Cerebellar cortex (tissue), 1 donor: ENCODE measurements around the gene APBA2.

Experiments used
- DNase-seq: peaks from one replicate; pipeline ENCODE4 v3.0.0-alpha.2; 2015; ENCODE audit warnings: low spot score

Gene APBA2

GRCh38 chr15:29102911-29103823 is 217.4 kb downstream of the APBA2 start:
- no peak for DNase-seq

- DNase-seq, result peak; percentile 71
Measured at GRCh38 chr15:29103824-29104565, 218.2 kb downstream of the APBA2 start.

GRCh38 chr15:29104566-29104880 is 218.7 kb downstream of the APBA2 start:
- DNase-seq, result no peak

GRCh38 chr15:29105151-29105854 is 219.5 kb downstream of the APBA2 start:
- no peak for DNase-seq

GRCh38 chr15:29106116-29106515 is 220.3 kb downstream of the APBA2 start:
- DNase-seq, result no peak

GRCh38 chr15:29106551-29107290 is 220.9 kb downstream of the APBA2 start:
- no peak for DNase-seq

- DNase-seq, result no peak
Measured at GRCh38 chr15:29107291-29107890, 221.6 kb downstream of the APBA2 start.

DNA sequence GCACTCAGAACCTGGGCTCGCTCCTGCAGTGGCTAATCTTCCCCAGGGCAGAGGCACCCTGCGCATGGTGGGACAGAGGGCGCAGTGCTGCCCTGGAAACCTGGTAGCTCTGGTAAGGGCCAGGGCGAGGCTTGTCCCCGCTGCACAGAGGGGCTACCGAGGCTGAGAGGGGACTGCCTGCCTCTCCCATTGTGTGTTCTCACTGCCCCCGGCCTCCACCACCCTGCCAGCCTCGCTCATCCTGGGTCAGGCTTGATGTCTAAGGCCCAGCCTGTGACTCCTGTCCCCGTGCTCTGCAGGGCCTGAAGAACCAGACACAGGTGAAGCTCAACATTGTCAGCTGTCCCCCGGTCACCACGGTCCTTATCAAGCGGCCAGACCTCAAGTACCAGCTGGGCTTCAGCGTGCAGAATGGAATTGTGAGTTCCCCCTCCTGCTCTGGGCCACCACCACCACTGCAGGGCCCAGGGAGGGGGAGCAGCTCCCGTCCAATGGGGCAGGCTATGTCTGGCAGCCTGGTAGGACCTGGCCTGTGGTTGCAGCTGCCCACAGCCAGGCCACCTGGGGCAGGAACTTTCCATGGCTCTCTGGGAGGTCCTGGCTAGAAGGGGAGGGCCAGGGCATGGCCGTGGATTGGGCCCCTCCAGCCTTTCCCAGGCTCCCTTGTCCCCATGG is 222.3 kb downstream of the APBA2 start:
- no peak for DNase-seq

- DNase-seq, result no peak
Measured at GRCh38 chr15:29109762-29110161, 224.0 kb downstream of the APBA2 start.

- no peak for DNase-seq
Measured at GRCh38 chr15:29110176-29110575, 224.4 kb downstream of the APBA2 start.

- no peak for DNase-seq
Measured at GRCh38 chr15:29110733-29111132, 225.0 kb downstream of the APBA2 start.

DNA sequence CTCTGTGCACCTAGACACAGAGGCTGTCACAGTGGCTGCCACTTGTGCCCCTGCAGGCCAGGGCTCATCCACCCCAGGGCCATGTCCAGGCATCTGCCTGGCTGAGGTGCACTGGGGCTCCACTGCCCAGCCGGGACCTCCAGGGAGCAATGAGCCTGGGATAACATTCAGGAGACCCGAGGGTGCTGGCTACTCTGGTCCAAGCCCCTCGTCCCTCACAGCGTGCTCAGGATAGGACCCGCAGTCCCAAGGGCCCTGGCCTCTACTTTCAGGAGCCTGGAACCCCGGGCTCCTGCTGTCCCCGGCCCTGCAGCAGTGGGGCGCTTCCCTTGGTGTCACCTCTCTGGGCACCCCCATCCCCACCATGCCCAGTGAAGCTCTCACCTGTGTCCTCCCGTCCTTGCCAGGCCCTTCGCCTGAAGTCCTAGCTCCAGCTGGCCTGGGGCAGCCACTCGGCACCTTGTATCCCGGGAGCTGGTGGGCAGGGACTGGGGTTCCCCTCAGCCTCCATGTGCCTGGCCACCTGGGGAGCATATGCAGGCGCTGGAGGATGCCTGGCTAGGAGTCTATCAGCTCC is 226.0 kb downstream of the APBA2 start:
- DNase-seq, result no peak

DNA sequence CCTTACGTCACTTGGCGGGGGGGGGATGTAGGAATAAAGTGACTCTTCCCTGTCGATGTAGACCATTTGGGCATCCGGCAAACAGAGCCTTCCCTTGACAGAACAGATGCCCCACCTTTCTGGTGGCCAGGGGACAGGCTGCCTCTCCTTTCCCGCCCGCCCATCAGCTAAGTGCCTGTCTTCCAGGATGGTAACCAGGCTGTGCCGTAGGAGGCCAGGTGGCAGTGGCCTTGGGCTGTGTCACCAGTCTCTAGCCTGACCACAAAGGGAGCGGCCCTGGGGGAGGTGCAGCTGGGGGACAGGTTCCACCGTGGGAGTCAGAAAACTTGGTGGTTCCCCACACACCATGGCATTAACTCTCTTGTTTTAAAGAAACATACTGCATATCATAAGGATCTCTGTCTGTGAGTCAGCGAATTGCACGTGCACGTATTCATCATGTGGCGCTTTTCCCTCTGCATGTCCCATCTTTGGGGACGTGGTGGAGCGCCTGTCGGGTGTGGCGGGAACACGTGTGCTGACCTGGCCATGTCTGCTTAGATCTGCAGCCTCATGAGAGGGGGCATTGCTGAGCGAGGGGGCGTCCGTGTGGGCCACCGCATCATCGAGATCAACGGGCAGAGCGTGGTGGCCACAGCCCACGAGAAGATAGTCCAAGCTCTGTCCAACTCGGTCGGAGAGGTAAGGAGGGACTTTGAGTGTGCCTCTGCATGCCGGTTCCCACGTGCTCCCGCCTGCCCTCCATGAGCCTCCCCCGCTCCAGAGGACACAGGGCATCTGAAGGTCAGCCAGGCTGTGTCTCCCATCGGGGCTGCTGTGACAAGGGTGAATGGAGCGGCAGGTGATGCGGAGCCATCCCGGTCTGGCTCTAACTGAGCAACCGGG is 227.8 kb downstream of the APBA2 start:
- DNase-seq, result no peak

DNA sequence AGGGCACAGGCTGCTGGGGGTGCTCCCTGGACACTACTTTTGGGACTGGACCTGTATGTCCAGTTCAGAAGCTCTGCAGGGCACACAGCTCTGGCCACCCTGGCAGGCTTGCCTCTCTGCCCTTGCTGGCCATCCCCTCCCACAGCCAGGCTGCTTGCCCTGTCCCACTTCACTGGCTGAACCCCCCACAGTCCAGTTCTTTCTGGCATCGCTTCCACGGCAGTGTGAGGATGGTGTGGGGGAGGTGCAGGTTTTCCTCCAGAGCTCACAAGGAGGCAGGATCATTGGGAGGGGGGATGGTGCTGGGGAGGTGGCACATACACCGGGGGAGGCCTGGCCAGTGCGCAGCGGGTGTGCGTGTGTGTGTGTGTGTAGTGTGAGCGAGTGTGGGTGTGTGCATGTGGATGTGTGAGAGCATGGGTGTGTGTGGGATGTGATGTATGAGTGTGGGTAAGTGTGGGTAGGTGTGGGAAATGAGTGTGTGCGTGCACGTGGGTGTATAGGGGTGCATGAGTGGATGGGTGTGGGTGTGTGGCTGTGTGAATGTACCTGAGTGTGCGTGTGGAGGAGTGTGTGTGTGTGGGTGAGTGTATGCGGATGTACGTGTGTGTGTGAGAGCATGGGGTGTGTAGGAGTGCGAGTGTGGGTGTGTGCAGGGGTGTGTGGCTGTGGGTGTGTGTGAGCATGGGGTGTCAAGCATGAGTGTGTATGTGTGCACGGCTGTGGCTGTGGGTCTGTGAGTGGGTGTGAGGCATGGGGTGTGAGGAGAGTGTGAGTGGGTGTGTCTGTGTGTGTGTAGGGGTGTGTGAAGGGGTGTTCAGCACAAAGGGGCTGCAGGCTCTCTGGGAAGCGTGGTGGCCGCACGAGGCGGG is 228.7 kb downstream of the APBA2 start:
- no peak for DNase-seq

DNA sequence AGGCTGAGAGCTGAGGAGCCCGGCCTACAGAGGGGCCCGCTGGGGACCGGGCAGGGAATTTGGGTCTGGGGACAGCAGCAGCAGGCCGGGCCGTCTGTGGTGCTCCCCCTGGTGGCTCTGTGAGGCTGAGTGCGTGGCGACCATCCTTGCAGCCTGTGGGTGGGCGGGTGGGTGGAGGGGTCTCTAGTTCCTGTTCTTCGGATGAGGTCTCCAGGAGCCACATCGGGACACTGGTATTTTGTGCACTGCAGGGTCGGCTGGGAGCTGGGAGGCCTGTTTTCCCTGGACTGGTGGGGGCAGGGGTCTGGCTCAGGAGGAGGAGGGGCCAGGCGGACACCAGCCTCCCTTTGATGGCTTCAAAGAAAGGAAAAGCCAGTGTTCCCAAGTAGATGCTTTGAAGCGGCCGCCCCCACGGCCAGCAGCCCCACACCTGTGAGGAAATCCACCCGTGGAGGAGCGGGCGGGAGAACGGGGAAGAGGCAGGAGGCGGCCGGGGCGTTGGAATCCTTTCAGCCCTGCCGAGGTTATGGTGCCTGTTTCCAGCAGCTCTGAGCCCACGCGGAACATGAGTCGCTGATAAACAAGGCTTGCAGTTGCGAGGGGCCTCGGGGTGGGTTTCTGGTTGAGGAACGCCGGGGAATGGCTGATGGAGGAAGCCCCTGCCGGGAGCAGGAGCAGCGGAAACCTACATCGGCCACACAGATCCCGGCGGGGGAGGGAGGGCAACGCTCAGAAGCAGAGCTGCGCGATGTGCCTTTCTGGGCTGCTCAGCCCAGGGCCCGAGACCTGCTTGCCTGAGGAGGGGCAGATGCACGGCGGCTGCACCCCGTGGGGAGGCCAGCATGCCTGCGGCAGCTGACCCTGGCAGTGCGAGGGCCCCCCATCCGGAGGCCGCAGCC is 229.6 kb downstream of the APBA2 start:
- DNase-seq, result peak; percentile 52

DNA sequence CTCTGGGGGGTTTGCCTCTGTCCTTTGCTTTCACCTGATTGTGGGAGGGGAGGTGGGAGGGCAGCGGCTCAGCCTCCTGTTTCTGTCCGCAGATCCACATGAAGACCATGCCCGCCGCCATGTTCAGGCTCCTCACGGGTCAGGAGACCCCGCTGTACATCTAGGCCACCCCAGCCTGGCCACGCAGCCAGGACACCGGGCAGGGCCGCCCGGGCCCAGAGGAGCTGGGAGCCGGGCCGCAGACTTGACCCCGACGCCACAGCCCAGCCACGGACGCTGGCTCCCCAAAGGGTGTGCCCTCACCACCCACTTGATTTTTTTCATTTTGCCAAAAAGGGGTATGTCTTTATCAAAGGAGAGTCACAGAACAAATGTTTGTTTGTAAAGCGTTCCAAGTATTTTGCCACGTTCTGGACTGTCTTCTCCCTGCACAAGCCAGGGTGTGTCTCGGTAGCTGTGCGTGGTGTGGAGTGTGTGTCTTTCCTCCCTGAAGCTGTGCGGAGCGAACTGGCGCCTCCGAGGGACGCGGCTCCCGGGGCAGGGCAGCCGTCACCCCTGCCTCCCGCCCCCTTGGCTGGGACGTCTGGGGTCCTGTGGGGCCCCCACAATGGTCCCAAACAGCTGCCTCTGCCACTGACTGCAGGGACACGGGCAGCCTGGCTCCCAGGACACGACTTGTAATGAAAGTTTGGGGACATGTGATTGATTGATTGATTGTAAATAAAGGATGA is 231.4 kb downstream of the APBA2 start:
- no peak for DNase-seq

DNA sequence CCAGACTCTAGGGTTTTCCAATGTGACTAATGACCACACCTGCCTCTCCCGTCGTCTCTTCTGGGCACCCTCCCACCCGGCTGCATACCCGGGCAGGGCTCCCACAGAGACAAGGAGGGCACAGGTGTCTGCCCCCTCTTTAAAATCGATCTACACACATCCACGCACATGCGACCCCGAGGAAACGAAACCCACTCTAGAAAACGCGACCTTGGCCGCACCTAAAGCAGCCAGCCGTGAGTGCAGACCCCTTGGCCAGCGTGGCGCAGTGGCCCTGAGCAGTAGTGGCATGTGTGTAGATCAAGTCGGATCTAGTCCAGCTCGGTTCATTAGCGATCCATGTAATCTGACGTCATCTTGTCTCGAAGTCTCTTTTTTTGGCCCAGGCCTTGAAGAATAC is 232.0 kb downstream of the APBA2 start:
- no peak for DNase-seq
